NCI-H128 (cell line): ENCODE measurements around the gene KCNJ15.
A peak's percentile ranks its signal among the peaks of the same experiment; 100 is the strongest.

ENCODE experiments used
- DNase-seq: peaks from one replicate; lab custom pipeline; 2025; ENCODE audit not compliant: unreplicated experiment; lab: John Stamatoyannopoulos, UW

Gene KCNJ15

GRCh38 chr21:38297194-38297631, 40.4 kb downstream of the KCNJ15 start:
- no peak for DNase-seq

GRCh38 chr21:38297871-38298270, 41.1 kb downstream of the KCNJ15 start:
- no peak for DNase-seq

- DNase-seq, result no peak
Measured at GRCh38 chr21:38298832-38299231, 42.0 kb downstream of the KCNJ15 start.

- no peak for DNase-seq
Measured at GRCh38 chr21:38299671-38300070, 42.9 kb downstream of the KCNJ15 start.

GRCh38 chr21:38300141-38300578, 43.4 kb downstream of the KCNJ15 start:
- DNase-seq, result no peak

GRCh38 chr21:38301321-38302214, 44.8 kb downstream of the KCNJ15 start:
- DNase-seq, result no peak

GRCh38 chr21:38303300-38303699, 46.5 kb downstream of the KCNJ15 start:
- no peak for DNase-seq

- no peak for DNase-seq
Measured at GRCh38 chr21:38306433-38307141, 49.8 kb downstream of the KCNJ15 start.

GRCh38 chr21:38307771-38308531, 51.2 kb downstream of the KCNJ15 start:
- no peak for DNase-seq

- no peak for DNase-seq
Measured at GRCh38 chr21:38308532-38309119, 51.8 kb downstream of the KCNJ15 start.

- peak; percentile 81 for DNase-seq
Measured at GRCh38 chr21:38310646-38311485, 54.1 kb downstream of the KCNJ15 start.

- DNase-seq, result no peak
Measured at GRCh38 chr21:38311765-38312164, 55.0 kb downstream of the KCNJ15 start.

GRCh38 chr21:38312822-38313221, 56.0 kb downstream of the KCNJ15 start:
- DNase-seq, result no peak

- no peak for DNase-seq
Measured at GRCh38 chr21:38314558-38314957, 57.8 kb downstream of the KCNJ15 start.

- DNase-seq, result no peak
Measured at GRCh38 chr21:38315122-38315521, 58.3 kb downstream of the KCNJ15 start.

GRCh38 chr21:38319781-38320180, 63.0 kb downstream of the KCNJ15 start:
- DNase-seq, result no peak

- DNase-seq, result no peak
Measured at GRCh38 chr21:38321568-38321967, 64.8 kb downstream of the KCNJ15 start.

GRCh38 chr21:38322311-38322950, 65.6 kb downstream of the KCNJ15 start:
- DNase-seq, result no peak

GRCh38 chr21:38323721-38324531, 67.1 kb downstream of the KCNJ15 start:
- DNase-seq, result peak; percentile 5
